ENCODE results near the gene GK.
"Not testable (repeated sequence)": the region's sequence is repeated elsewhere in the genome, so short reads cannot be mapped to it uniquely, and the experiment has no call there.

Gene GK

GRCh38 chrX:30654989-30655607 is 1.9 kb downstream of the GK start:
- DNase-seq: no peak

GRCh38 chrX:30655991-30656390 is 2.8 kb downstream of the GK start:
- DNase-seq: no peak

- DNase-seq: no peak
Observed at GRCh38 chrX:30657196-30658161, 4.3 kb downstream of the GK start.

- no peak for DNase-seq
Observed at GRCh38 chrX:30659421-30659820, 6.2 kb downstream of the GK start.

GRCh38 chrX:30661228-30661627 is 8.0 kb downstream of the GK start:
- no peak for DNase-seq

GRCh38 chrX:30663322-30663721 is 10.1 kb downstream of the GK start:
- DNase-seq: no peak

- no peak for DNase-seq
Observed at GRCh38 chrX:30665471-30665870, 12.2 kb downstream of the GK start.

- DNase-seq: no peak
Observed at GRCh38 chrX:30666094-30666493, 12.9 kb downstream of the GK start.

- no peak for DNase-seq
Observed at GRCh38 chrX:30668581-30668980, 15.4 kb downstream of the GK start.

- not testable (repeated sequence) for DNase-seq
Observed at GRCh38 chrX:30671189-30671588, 18.0 kb downstream of the GK start.

GRCh38 chrX:30673127-30673796 is 20.0 kb downstream of the GK start:
- no peak for DNase-seq

- no peak for DNase-seq
Observed at GRCh38 chrX:30673884-30674598, 20.8 kb downstream of the GK start.

- DNase-seq: no peak
Observed at GRCh38 chrX:30674799-30675198, 21.6 kb downstream of the GK start.

- no peak for DNase-seq
Observed at GRCh38 chrX:30679369-30679768, 26.1 kb downstream of the GK start.

GRCh38 chrX:30680618-30681017 is 27.4 kb downstream of the GK start:
- peak; percentile 33 for DNase-seq

- no peak for DNase-seq
Observed at GRCh38 chrX:30688641-30689040, 35.4 kb downstream of the GK start.

GRCh38 chrX:30689116-30689515 is 35.9 kb downstream of the GK start:
- no peak for DNase-seq

GRCh38 chrX:30690330-30690729 is 37.1 kb downstream of the GK start:
- DNase-seq: no peak

- DNase-seq: no peak
Observed at GRCh38 chrX:30693999-30694650, 40.9 kb downstream of the GK start.

- no peak for DNase-seq
Observed at GRCh38 chrX:30702736-30703135, 49.5 kb downstream of the GK start.

GRCh38 chrX:30706216-30706775 is 53.1 kb downstream of the GK start:
- DNase-seq: no peak

- DNase-seq: no peak
Observed at GRCh38 chrX:30712214-30712613, 59.0 kb downstream of the GK start.

Data from NCI-H82 (cell line).